Nephron (organoid): ENCODE results near the gene SLC26A3.

Experiments used
- H3K27ac Mint-ChIP-seq, 3 experiments: 2 replicates each; pipeline ENCODE4 v1.8.0; 2020; ENCODE audit warnings: mixed read lengths in 3 of 3, mild to moderate bottlenecking in 2 of 3, moderate library complexity in 1 of 3
- H3K27me3 Mint-ChIP-seq: 2 replicates; pipeline ENCODE4 v1.8.0; 2021; ENCODE audit warnings: low read depth, mild to moderate bottlenecking, moderate library complexity, mixed read lengths
- H3K36me3 Mint-ChIP-seq: 2 replicates; pipeline ENCODE4 v1.8.0; 2020; ENCODE audit warnings: low read depth, mixed read lengths
- H3K4me1 Mint-ChIP-seq: 2 replicates; pipeline ENCODE4 v1.8.0; 2020; ENCODE audit warnings: mixed read lengths
- H3K4me3 Mint-ChIP-seq, 3 experiments: 2 replicates each; pipeline ENCODE4 v1.8.0; 2020; ENCODE audit warnings: mild to moderate bottlenecking in 3 of 3, mixed read lengths in 3 of 3, moderate library complexity in 2 of 3
- H3K9me3 Mint-ChIP-seq: 2 replicates; pipeline ENCODE4 v1.8.0; 2020; ENCODE audit warnings: mixed read lengths
- TF ChIP-seq, protein P1 (sequence below), 3 experiments: fragments of 200-600 bp; sonication (generic); IDR thresholded peaks; one replicate each; pipeline ENCODE4 v1.5.0; 2021; ENCODE audit warnings: antibody characterized with exemption in 3 of 3; ENCODE audit not compliant: unreplicated experiment in 3 of 3

SLC26A3 gene

GRCh38 chr7:107836237-107837144 is 33.5 kb upstream of the SLC26A3 start:
- TF ChIP-seq, protein P1, sequence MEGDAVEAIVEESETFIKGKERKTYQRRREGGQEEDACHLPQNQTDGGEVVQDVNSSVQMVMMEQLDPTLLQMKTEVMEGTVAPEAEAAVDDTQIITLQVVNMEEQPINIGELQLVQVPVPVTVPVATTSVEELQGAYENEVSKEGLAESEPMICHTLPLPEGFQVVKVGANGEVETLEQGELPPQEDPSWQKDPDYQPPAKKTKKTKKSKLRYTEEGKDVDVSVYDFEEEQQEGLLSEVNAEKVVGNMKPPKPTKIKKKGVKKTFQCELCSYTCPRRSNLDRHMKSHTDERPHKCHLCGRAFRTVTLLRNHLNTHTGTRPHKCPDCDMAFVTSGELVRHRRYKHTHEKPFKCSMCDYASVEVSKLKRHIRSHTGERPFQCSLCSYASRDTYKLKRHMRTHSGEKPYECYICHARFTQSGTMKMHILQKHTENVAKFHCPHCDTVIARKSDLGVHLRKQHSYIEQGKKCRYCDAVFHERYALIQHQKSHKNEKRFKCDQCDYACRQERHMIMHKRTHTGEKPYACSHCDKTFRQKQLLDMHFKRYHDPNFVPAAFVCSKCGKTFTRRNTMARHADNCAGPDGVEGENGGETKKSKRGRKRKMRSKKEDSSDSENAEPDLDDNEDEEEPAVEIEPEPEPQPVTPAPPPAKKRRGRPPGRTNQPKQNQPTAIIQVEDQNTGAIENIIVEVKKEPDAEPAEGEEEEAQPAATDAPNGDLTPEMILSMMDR (IDR thresholded peaks at IDR 0.05; ENCODE audit: unreplicated experiment in 3 of 3), result no peak
- Mint-ChIP-seq H3K4me1 (no peaks in the 10 kb centered on the region), H3K27ac (no peak overlapping the region), H3K4me3 (no peak overlapping the region), H3K36me3 (no peaks in the 10 kb centered on the region), H3K27me3 (peaks cover 5% of the 10 kb centered on the region), H3K9me3 (peaks cover 4% of the 10 kb centered on the region)

DNA sequence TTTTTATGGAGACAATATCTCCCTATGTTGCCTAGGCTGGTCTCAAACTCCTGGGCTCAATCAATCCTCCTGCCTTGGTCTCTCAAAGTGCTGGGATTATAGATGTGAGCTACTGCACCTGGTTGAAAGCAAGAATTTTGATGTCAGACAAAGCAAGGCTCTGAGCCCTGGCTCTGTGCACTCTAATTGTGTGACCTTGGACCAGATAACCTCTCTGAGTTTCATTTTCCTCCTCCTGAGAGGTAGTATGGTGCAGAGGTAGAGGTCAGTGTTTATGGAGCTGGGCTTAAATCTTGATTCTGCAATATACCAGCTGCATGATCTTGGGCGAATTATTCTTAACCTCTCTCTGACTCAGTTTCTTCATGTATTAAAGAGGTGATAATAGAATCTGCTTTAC is 31.4 kb upstream of the SLC26A3 start:
- peaks cover 2% of the 10 kb centered on the region for H3K9me3 Mint-ChIP-seq
- TF ChIP-seq, protein P1 (IDR thresholded peaks at IDR 0.05; ENCODE audit: unreplicated experiment in 3 of 3), result no peak

DNA sequence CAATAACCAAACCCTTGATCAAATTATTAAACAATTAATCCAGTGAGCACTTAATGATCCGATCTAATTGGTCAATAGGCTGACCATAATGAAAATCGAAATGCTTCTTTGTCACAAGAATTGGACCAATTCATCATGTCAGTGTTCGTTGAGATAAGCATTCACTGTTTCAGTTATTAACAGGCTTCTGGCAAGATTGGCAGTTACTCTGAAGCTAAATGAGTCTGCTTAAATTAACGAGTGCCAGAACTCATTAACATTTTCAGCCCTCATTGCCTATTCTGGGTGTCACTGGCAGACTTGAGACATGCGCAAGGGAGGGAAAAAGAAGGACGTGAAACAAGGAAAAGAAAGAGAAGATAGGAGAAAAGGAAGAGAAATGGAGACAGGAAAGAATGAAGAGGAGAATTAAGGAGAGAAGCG is 30.7 kb upstream of the SLC26A3 start:
- Mint-ChIP-seq H3K36me3 (no peaks in the 10 kb centered on the region), H3K27me3 (peaks cover 5% of the 10 kb centered on the region), H3K9me3 (peaks cover 2% of the 10 kb centered on the region), H3K4me1 (no peaks in the 10 kb centered on the region), H3K27ac (no peak overlapping the region), H3K4me3 (no peak overlapping the region)
- TF ChIP-seq, protein P1 (IDR thresholded peaks at IDR 0.05; ENCODE audit: unreplicated experiment in 3 of 3), result no peak

More for the DNA sequence above, 31.4 kb upstream of the SLC26A3 start:
- H3K27me3 Mint-ChIP-seq, result peaks cover 5% of the 10 kb centered on the region
- no peak overlapping the region for H3K27ac Mint-ChIP-seq
- H3K36me3 Mint-ChIP-seq, result no peaks in the 10 kb centered on the region
- H3K4me1 Mint-ChIP-seq, result no peaks in the 10 kb centered on the region
- H3K4me3 Mint-ChIP-seq, result no peak overlapping the region

DNA sequence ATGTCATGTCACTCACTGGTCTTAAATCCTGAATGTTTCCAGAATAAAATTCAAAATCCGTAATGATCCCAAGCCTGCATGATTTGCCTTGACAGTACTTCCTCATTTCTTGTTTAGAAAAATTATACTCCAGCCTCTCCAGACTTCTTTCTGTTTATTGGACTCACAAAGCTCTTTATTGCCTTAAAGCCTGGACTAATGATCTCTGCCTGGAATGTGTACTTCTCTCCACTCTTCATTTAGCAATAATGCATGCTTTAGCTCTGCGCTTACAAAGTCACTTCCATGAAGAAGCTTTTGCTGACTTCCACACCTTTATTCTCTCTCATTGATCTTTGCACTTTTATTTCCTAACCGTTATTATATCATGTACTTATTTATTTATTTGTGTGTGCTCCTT is 27.4 kb upstream of the SLC26A3 start:
- H3K27ac Mint-ChIP-seq, result no peak overlapping the region
- no peaks in the 10 kb centered on the region for H3K36me3 Mint-ChIP-seq
- H3K9me3 Mint-ChIP-seq, result peaks cover 2% of the 10 kb centered on the region
- TF ChIP-seq, protein P1 (IDR thresholded peaks at IDR 0.05; ENCODE audit: unreplicated experiment in 3 of 3), result no peak
- peaks cover 9% of the 10 kb centered on the region for H3K27me3 Mint-ChIP-seq
- H3K4me1 Mint-ChIP-seq, result no peaks in the 10 kb centered on the region
- H3K4me3 Mint-ChIP-seq, result no peak overlapping the region

DNA sequence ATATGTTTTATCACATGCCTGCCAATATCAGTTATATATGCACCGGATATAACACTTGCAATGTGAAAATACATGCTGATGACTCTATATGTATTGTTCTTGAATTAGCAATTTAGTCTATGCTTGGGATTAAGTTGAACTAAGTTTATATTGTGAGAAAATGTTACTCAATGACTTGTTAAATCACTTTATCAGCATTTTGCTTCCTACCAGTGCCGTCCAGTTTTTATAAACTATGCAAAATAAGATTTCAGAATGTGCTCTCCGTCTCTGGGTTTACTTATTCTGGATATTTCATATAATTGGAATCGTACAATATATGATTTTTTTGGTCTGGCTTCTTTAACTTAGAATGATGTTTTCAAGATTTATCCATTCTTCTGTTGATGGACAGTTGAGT is 25.5 kb upstream of the SLC26A3 start:
- peaks cover 9% of the 10 kb centered on the region for H3K27me3 Mint-ChIP-seq

More for the DNA sequence above, 25.5 kb upstream of the SLC26A3 start:
- H3K4me3 Mint-ChIP-seq, result no peak overlapping the region
- TF ChIP-seq, protein P1 (IDR thresholded peaks at IDR 0.05; ENCODE audit: unreplicated experiment in 3 of 3), result no peak
- no peaks in the 10 kb centered on the region for H3K4me1 Mint-ChIP-seq
- no peaks in the 10 kb centered on the region for H3K36me3 Mint-ChIP-seq
- H3K27ac Mint-ChIP-seq, result no peak overlapping the region
- peaks cover 2% of the 10 kb centered on the region for H3K9me3 Mint-ChIP-seq
